HepG2 (cell line): ENCODE measurements around the gene BTF3L4. TPM values are rescaled to one million over a fixed set of nuclear protein-coding genes. Genes with fewer than 3 reads are reported as not detected.
A peak's percentile ranks its signal among the peaks of the same experiment; 100 is the strongest.

ENCODE experiments used
- CENPBD1 ChIP-seq: sonication (generic); formaldehyde crosslinking; IDR thresholded peaks from 2 replicates; pipeline ENCODE4 v1.8.0; 2022; ENCODE audit warnings: missing genetic modification reagents, low read depth, mild to moderate bottlenecking, borderline replicate concordance
- CSRNP1 ChIP-seq: sonication (generic); formaldehyde crosslinking; IDR thresholded peaks from 2 replicates; pipeline ENCODE4 v1.8.1; 2023; ENCODE audit warnings: mild to moderate bottlenecking, missing genetic modification reagents
- GABPA ChIP-seq, 2 experiments: IDR thresholded peaks; 2 replicates each; pipeline ENCODE4 v1.6.1; 2011 to 2016; ENCODE audit warnings: low read depth in 2 of 2, low read length in 1 of 2, missing biosample characterization in 1 of 2, missing genetic modification characterization in 1 of 2
- GABPB1 ChIP-seq: IDR thresholded peaks from 2 replicates; pipeline ENCODE4 v1.6.1; 2016; ENCODE audit warnings: mild to moderate bottlenecking, missing genetic modification reagents, moderate library complexity, missing compliant biosample characterization
- GATA4 ChIP-seq: sonication (generic); IDR thresholded peaks from 2 replicates; pipeline ENCODE4 v1.6.1; 2016; ENCODE audit warnings: antibody characterized with exemption, low read depth, borderline replicate concordance
- HBP1 ChIP-seq: IDR thresholded peaks from 2 replicates; pipeline ENCODE4 v1.6.1; 2016; ENCODE audit warnings: low read depth, control low read depth
- HDAC1 ChIP-seq: sonication (generic); formaldehyde crosslinking; IDR thresholded peaks from 2 replicates; pipeline ENCODE4 v1.5.1; 2020; ENCODE audit warnings: mild to moderate bottlenecking, missing genetic modification reagents
- JUNB ChIP-seq: sonication (generic); formaldehyde crosslinking; IDR thresholded peaks from 2 replicates; pipeline ENCODE4 v1.8.0; 2022; ENCODE audit warnings: missing genetic modification reagents, mild to moderate bottlenecking, borderline replicate concordance
- KAT2B ChIP-seq: fragments of 150-350 bp; IDR thresholded peaks from 2 replicates; pipeline ENCODE4 v1.6.1; 2014; ENCODE audit warnings: low read depth, low read length, borderline replicate concordance
- KDM6A ChIP-seq: IDR thresholded peaks from 2 replicates; pipeline ENCODE4 v1.6.1; 2016; ENCODE audit warnings: low read depth
- LCORL ChIP-seq, 2 experiments: fragments of 450-650 bp in 1 of 2; sonication (generic) in 1 of 2; formaldehyde crosslinking in 1 of 2; IDR thresholded peaks; 2 replicates each; pipeline versions ENCODE4 v1.5.0 to v1.6.1; 2017 to 2020; ENCODE audit warnings: antibody characterized with exemption in 1 of 2, missing genetic modification reagents in 1 of 2
- PHF21A ChIP-seq: sonication (generic); formaldehyde crosslinking; IDR thresholded peaks from 2 replicates; pipeline ENCODE4 v1.5.0; 2020; ENCODE audit warnings: mild to moderate bottlenecking, missing genetic modification reagents
- PTBP1 ChIP-seq: fragments of 200-400 bp; formaldehyde crosslinking; IDR thresholded peaks from 2 replicates; pipeline ENCODE4 v1.6.1; 2018; ENCODE audit warnings: low read length, low read depth; ENCODE audit not compliant: poor library complexity, severe bottlenecking
- SMARCE1 ChIP-seq: fragments of 450-650 bp; IDR thresholded peaks from 2 replicates; pipeline ENCODE4 v1.6.1; 2017; ENCODE audit warnings: borderline replicate concordance
- ZBTB10 ChIP-seq: sonication (generic); formaldehyde crosslinking; IDR thresholded peaks from 2 replicates; pipeline ENCODE4 v1.4.0; 2020; ENCODE audit warnings: missing genetic modification reagents, borderline replicate concordance
- ZFP1 ChIP-seq: IDR thresholded peaks from 2 replicates; pipeline ENCODE4 v1.6.1; 2016
- ZFP36L1 ChIP-seq: sonication (generic); formaldehyde crosslinking; IDR thresholded peaks from 2 replicates; pipeline ENCODE4 v1.8.0; 2022; ENCODE audit warnings: mild to moderate bottlenecking, missing genetic modification reagents, moderate library complexity
- ZFP91 ChIP-seq: sonication (generic); formaldehyde crosslinking; IDR thresholded peaks from 2 replicates; pipeline ENCODE4 v1.9.0; 2022; ENCODE audit warnings: missing genetic modification reagents, mild to moderate bottlenecking, borderline replicate concordance
- ZNF431 ChIP-seq: sonication (generic); formaldehyde crosslinking; IDR thresholded peaks from 2 replicates; pipeline ENCODE4 v1.9.0; 2022; ENCODE audit warnings: missing genetic modification reagents, low read depth, mild to moderate bottlenecking, borderline replicate concordance
- ZNF543 ChIP-seq: sonication (generic); formaldehyde crosslinking; IDR thresholded peaks from 2 replicates; pipeline ENCODE4 v1.4.0; 2020; ENCODE audit warnings: mild to moderate bottlenecking, missing genetic modification reagents
- ZNF670 ChIP-seq: sonication (generic); formaldehyde crosslinking; IDR thresholded peaks from 2 replicates; pipeline ENCODE4 v1.8.0; 2022; ENCODE audit warnings: mild to moderate bottlenecking, missing genetic modification reagents, borderline replicate concordance
- polyA plus RNA-seq, 8 experiments: library from polyadenylated mRNA; depleted of rRNA in 3 of 8; stranded (reverse) in 7 of 8; unstranded in 1 of 8; fragments of >200 nt; fragmentation: Illumina TruSeq in 4 of 8; extraction: Trizol in 4 of 8; gene quantifications; 2 replicates each; pipeline versions ENCODE4 v1.2.1 to v1.2.3, GENCODE V29; 2011 to 2016; ENCODE audit warnings: low read depth in 4 of 8, missing spikeins in 1 of 8, mixed read lengths in 1 of 8; ENCODE audit not compliant: insufficient read depth in 1 of 8
- total RNA-seq, 5 experiments: library from RNA; depleted of rRNA; stranded (reverse); fragments of >200 nt; fragmentation: Illumina TruSeq; extraction: Trizol; gene quantifications; 2 replicates each; pipeline ENCODE4 v1.2.3, GENCODE V29; 2016; ENCODE audit warnings: low read depth in 1 of 5

BTF3L4 gene
- total and polyA plus RNA-seq, 2 of the 13 experiments (the other 11 are each of a cell fraction or from before 2014, with no cell fraction given) = 59.0 to 74.3 TPM

GRCh38 chr1:52037402-52037814 lies 18.7 kb upstream of the BTF3L4 start (continued):
- TF ChIP-seq CSRNP1 (CRISPR knock-in tag) (peak; percentile 52; the same call in 1 of the 2 replicates), LCORL (IDR thresholded peaks at IDR 0.05) (no peak), LCORL (CRISPR knock-in tag; IDR thresholded peaks at IDR 0.05) (peak; percentile 98), PHF21A (peak; percentile 99), HDAC1 (peak; percentile 95), GABPB1 (CRISPR knock-in tag) (peak; percentile 44; the same call in 1 of the 2 replicates), ZFP1 (peak; percentile 81; the same call in 1 of the 2 replicates), ZFP91 (CRISPR knock-in tag) (peak; percentile 37), CENPBD1 (CRISPR knock-in tag) (no peak), GATA4 (peak; percentile 79; the same call in 1 of the 2 replicates), HBP1 (CRISPR knock-in tag) (peak; percentile 91), ZBTB10 (CRISPR knock-in tag) (peak; percentile 49; the same call in 1 of the 2 replicates), ZNF543 (CRISPR knock-in tag) (peak; percentile 65), JUNB (CRISPR knock-in tag) (no peak), GABPA (IDR thresholded peaks at IDR 0.05; ENCODE audit: low read depth, low read length) (no peak), GABPA (CRISPR knock-in tag; IDR thresholded peaks at IDR 0.05; ENCODE audit: low read depth) (peak; percentile 75), KAT2B (no peak), ZNF431 (CRISPR knock-in tag) (peak; percentile 80; the same call in 1 of the 2 replicates), PTBP1 (no peak), SMARCE1 (no peak), KDM6A (CRISPR knock-in tag) (peak; percentile 78; the same call in 1 of the 2 replicates), ZNF670 (CRISPR knock-in tag) (0 out of 2 replicates have a peak, but pooled peaks have one; percentile 26), ZFP36L1 (CRISPR knock-in tag) (peak; percentile 75; the same call in 1 of the 2 replicates)
